GM12874 (cell line): ENCODE results near the gene VWA5B1.

Experiments
- CTCF ChIP-seq: IDR thresholded peaks from 2 replicates; pipeline ENCODE4 v1.5.1; 2011; ENCODE audit warnings: low read depth, mild to moderate bottlenecking, control low read depth, low read length, moderate library complexity; ENCODE audit not compliant: insufficient read depth

Gene VWA5B1

GRCh38 chr1:20261095-20261494, 29.6 kb upstream of the VWA5B1 start:
- TF ChIP-seq CTCF = no peak

GRCh38 chr1:20262810-20263534, 27.7 kb upstream of the VWA5B1 start:
- TF ChIP-seq CTCF = no peak

- no peak for TF ChIP-seq CTCF
These were observed 25.4 kb upstream of the VWA5B1 start for GRCh38 chr1:20265250-20265649.

- TF ChIP-seq CTCF = no peak
These were observed 24.5 kb upstream of the VWA5B1 start for GRCh38 chr1:20266141-20266540.

GRCh38 chr1:20266642-20267041, 24.0 kb upstream of the VWA5B1 start:
- TF ChIP-seq CTCF = no peak

- TF ChIP-seq CTCF = no peak
These were observed 18.9 kb upstream of the VWA5B1 start for GRCh38 chr1:20271498-20272400.

GRCh38 chr1:20275319-20275925, 15.3 kb upstream of the VWA5B1 start:
- no peak for TF ChIP-seq CTCF
